SK-N-SH (cell line): ENCODE measurements around the gene ZFP36L1. TPM values are rescaled to one million over a fixed set of nuclear protein-coding genes. Genes with fewer than 3 reads are reported as not detected.

Experiments
- CTCF ChIA-PET: fragments of 300-600, 350-600 bp; formaldehyde crosslinking; extraction: SDS; loops from one replicate; lab custom pipeline; 2021; lab: Yijun Ruan, JAX
- POLR2A ChIA-PET: fragments of 350-600 bp; sonication (Branson Sonifier 250); formaldehyde crosslinking; extraction: SDS; loops from one replicate; lab custom pipeline; 2020; ENCODE audit warnings: antibody characterized with exemption, inconsistent platforms; lab: Yijun Ruan, JAX
- DNase-seq: peaks from one replicate; pipeline ENCODE4 v3.0.0; 2012
- H2AFZ ChIP-seq: fragments of 200-600 bp; sonication (generic); 2 replicates; pipeline ENCODE4 v1.8.1; 2016; ENCODE audit warnings: antibody characterized with exemption, mild to moderate bottlenecking, low read depth
- H3F3A ChIP-seq: fragments of 200-600 bp; sonication (generic); replicated peaks from 2 replicates; pipeline ENCODE3; 2016; ENCODE audit warnings: antibody characterized with exemption, mild to moderate bottlenecking; ENCODE audit not compliant: insufficient read depth
- H3K27ac ChIP-seq, 2 experiments: fragments of 200-500 bp in 1 of 2; fragments of 200-600 bp in 1 of 2; sonication (Bioruptor generic) in 1 of 2; sonication (generic), shearing (Covaris generic) in 1 of 2; 2 replicates each; pipeline versions ENCODE4 v1.5.1 to v1.6.1; 2014 to 2016; ENCODE audit warnings: low read depth in 2 of 2, inconsistent platforms in 1 of 2, low read length in 1 of 2, mild to moderate bottlenecking in 1 of 2, mixed read lengths in 1 of 2
- H3K27me3 ChIP-seq: fragments of 200-600 bp; sonication (generic), shearing (Covaris generic); 2 replicates; pipeline ENCODE4 v1.6.1; 2016; ENCODE audit warnings: mixed run types; ENCODE audit not compliant: insufficient read depth
- H3K36me3 ChIP-seq, 2 experiments: fragments of 200-500 bp in 1 of 2; fragments of 200-600 bp in 1 of 2; sonication (Bioruptor generic) in 1 of 2; sonication (generic) in 1 of 2; replicated peaks in 1 of 2; 2 replicates each; pipeline versions ENCODE3 to v1.5.1; 2014 to 2016; ENCODE audit warnings: low read length in 1 of 2, mild to moderate bottlenecking in 1 of 2; ENCODE audit not compliant: insufficient read depth in 2 of 2, control insufficient read depth in 1 of 2
- H3K4me1 ChIP-seq, 2 experiments: fragments of 200-500 bp in 1 of 2; fragments of 200-600 bp in 1 of 2; sonication (Bioruptor generic) in 1 of 2; sonication (generic), shearing (Covaris generic) in 1 of 2; 2 replicates each; pipeline versions ENCODE4 v1.5.1 to v1.6.1; 2014 to 2016; ENCODE audit warnings: low read depth in 1 of 2, low read length in 1 of 2, mixed run types in 1 of 2; ENCODE audit not compliant: insufficient read depth in 2 of 2, control insufficient read depth in 1 of 2
- H3K4me2 ChIP-seq: fragments of 200-600 bp; sonication (generic), shearing (Covaris generic); 2 replicates; pipeline ENCODE4 v1.6.1; 2017; ENCODE audit warnings: mixed run types
- H3K4me3 ChIP-seq, 2 experiments: fragments of 200-500 bp in 1 of 2; fragments of 200-600 bp in 1 of 2; sonication (Bioruptor generic) in 1 of 2; sonication (generic), shearing (Covaris generic) in 1 of 2; 2 replicates each; pipeline versions ENCODE4 v1.5.1 to v1.8.1; 2014 to 2016; ENCODE audit warnings: low read depth in 2 of 2, inconsistent platforms in 1 of 2, low read length in 1 of 2, mild to moderate bottlenecking in 1 of 2, mixed read lengths in 1 of 2, moderate library complexity in 1 of 2
- H3K79me2 ChIP-seq: fragments of 200-600 bp; sonication (generic); 2 replicates; pipeline ENCODE4 v1.8.1; 2017; ENCODE audit warnings: mild to moderate bottlenecking; ENCODE audit not compliant: insufficient read depth
- H3K9ac ChIP-seq: fragments of 200-600 bp; sonication (generic); 2 replicates; pipeline ENCODE4 v1.6.1; 2017; ENCODE audit warnings: mixed run types
- H3K9me2 ChIP-seq: fragments of 200-600 bp; sonication (generic); 2 replicates; pipeline ENCODE4 v1.6.1; 2017; ENCODE audit warnings: mixed run types
- H3K9me3 ChIP-seq: fragments of 200-600 bp; sonication (generic); 2 replicates; pipeline ENCODE4 v1.6.1; 2017; ENCODE audit warnings: mixed run types, mild to moderate bottlenecking, moderate library complexity
- H4K20me1 ChIP-seq: fragments of 200-600 bp; sonication (generic); 2 replicates; pipeline ENCODE4 v1.6.1; 2017; ENCODE audit warnings: mild to moderate bottlenecking, mixed run types; ENCODE audit not compliant: insufficient read depth
- CTCF ChIP-seq: fragments of 200-600 bp; sonication (generic); IDR thresholded peaks from 2 replicates; pipeline ENCODE4 v1.6.1; 2017; ENCODE audit warnings: antibody characterized with exemption, mild to moderate bottlenecking, moderate library complexity
- EZH2phosphoT487 ChIP-seq: fragments of 200-600 bp; sonication (generic); IDR thresholded peaks from 2 replicates; pipeline ENCODE4 v1.6.1; 2017; ENCODE audit warnings: low read depth, mixed run types, mild to moderate bottlenecking, antibody characterized with exemption, moderate library complexity, borderline replicate concordance
- GABPA ChIP-seq: IDR thresholded peaks from 2 replicates; pipeline ENCODE4 v1.4.0; 2012; ENCODE audit warnings: low read depth, mild to moderate bottlenecking
- GATA2 ChIP-seq: sonication (generic); formaldehyde crosslinking; IDR thresholded peaks from 2 replicates; pipeline ENCODE4 v1.5.0; 2020; ENCODE audit warnings: mild to moderate bottlenecking, missing genetic modification reagents
- IRF3 ChIP-seq: fragments of 150-350 bp; IDR thresholded peaks from 2 replicates; pipeline ENCODE4 v1.6.1; 2016; ENCODE audit warnings: mild to moderate bottlenecking, low read depth, low read length
- JUND ChIP-seq: IDR thresholded peaks from 2 replicates; pipeline ENCODE4 v1.4.0; 2012
- MEF2A ChIP-seq: IDR thresholded peaks from 2 replicates; pipeline ENCODE4 v1.4.0; 2012; ENCODE audit warnings: low read depth, borderline replicate concordance
- NFIC ChIP-seq: IDR thresholded peaks from 2 replicates; pipeline ENCODE4 v1.4.0; 2012; ENCODE audit warnings: borderline replicate concordance
- NRF1 ChIP-seq: IDR thresholded peaks from 2 replicates; pipeline ENCODE4 v1.6.1; 2012; ENCODE audit warnings: low read depth, mild to moderate bottlenecking, low read length
- PBX3 ChIP-seq: IDR thresholded peaks from 2 replicates; pipeline ENCODE4; 2012
- POLR2AphosphoS5 ChIP-seq: IDR thresholded peaks from 2 replicates; pipeline ENCODE4 v1.6.1; 2012; ENCODE audit warnings: low read depth, low read length
- RAD21 ChIP-seq: IDR thresholded peaks from 2 replicates; pipeline ENCODE4 v1.6.1; 2012; ENCODE audit warnings: mild to moderate bottlenecking, low read length
- RXRA ChIP-seq: IDR thresholded peaks from 2 replicates; pipeline ENCODE4 v1.4.0; 2012; ENCODE audit warnings: low read depth, mild to moderate bottlenecking, borderline replicate concordance
- SIN3A ChIP-seq: IDR thresholded peaks from 2 replicates; pipeline ENCODE4 v1.6.1; 2012; ENCODE audit warnings: low read depth, mild to moderate bottlenecking, low read length, moderate library complexity, borderline replicate concordance
- SMC3 ChIP-seq: IDR thresholded peaks from 2 replicates; pipeline ENCODE4 v1.6.1; 2012; ENCODE audit warnings: low read depth, low read length, improper control_type of control experiment
- TAF1 ChIP-seq: IDR thresholded peaks from 2 replicates; pipeline ENCODE4 v1.6.1; 2012; ENCODE audit warnings: low read depth, mild to moderate bottlenecking, low read length, moderate library complexity, borderline replicate concordance
- USF2 ChIP-seq: fragments of 150-350 bp; IDR thresholded peaks from 2 replicates; pipeline ENCODE4 v1.6.1; 2017; ENCODE audit warnings: antibody characterized with exemption, low read length, low read depth, borderline replicate concordance
- WGBS: methylation state at CpG from one replicate; pipeline ENCODE4 v1.1.6; 2017; ENCODE audit warnings: low lambda C conversion rate; 5-methylcytosine and 5-hydroxymethylcytosine counted together
- polyA plus RNA-seq, 3 experiments: library from polyadenylated mRNA; depleted of rRNA; stranded (reverse); fragments of >200 nt; gene quantifications; 2 replicates each; pipeline ENCODE4 v1.2.3, GENCODE V29; 2012

ZFP36L1 gene
- polyA plus RNA-seq, 1 of the 3 experiments (the other 2 are of a cell fraction): 16.5 TPM

- no peaks in the 10 kb centered on the region for H3K79me2 ChIP-seq
- no peak overlapping the region for H3K4me3 ChIP-seq
- no peak overlapping the region for H3K9ac ChIP-seq
- H3K36me3 ChIP-seq: no peaks in the 10 kb centered on the region
- H2AFZ ChIP-seq: no peak overlapping the region
- no peak overlapping the region for H3K27ac ChIP-seq
- H3K9me3 ChIP-seq: no peaks in the 10 kb centered on the region
- TF ChIP-seq PBX3 (no peak), USF2 (no peak), IRF3 (no peak), SMC3 (no peak), JUND (no peak), EZH2phosphoT487 (no peak), RXRA (no peak)
- TF ChIP-seq, all 33 proteins: peak for 0
- Histone ChIP-seq H4K20me1 (no peaks in the 10 kb centered on the region), H3K4me2 (no peak overlapping the region), H3K27me3 (no peaks in the 10 kb centered on the region), H3K9me2 (no peaks in the 10 kb centered on the region), H3K4me1 (peaks cover 0 to 5% of the 10 kb centered on the region in 2 experiments; a peak in 1 of 4 replicates), H3F3A (peaks cover 4% of the 10 kb centered on the region)
- 93% methylated on average over 8 of the region's 8 CpGs for WGBS
- CTCF ChIA-PET: interaction anchor here (0.8 to 15.3 kb wide), 12 partner anchors 7 to 891 kb away, joined by 3 to 232 read pairs (median 10); no protein-coding TSS in a partner anchor
- DNase-seq: no peak
- POLR2A ChIA-PET: no interaction called here
Observed at GRCh38 chr14:68823434-68824206, 30.8 kb upstream of the ZFP36L1 start.

- WGBS: 94% methylated on average over 4 of the region's 4 CpGs
- DNase-seq: no peak
Observed at GRCh38 chr14:68822926-68823325, 30.1 kb upstream of the ZFP36L1 start.

More at GRCh38 chr14:68822926-68823325, 30.1 kb upstream of the ZFP36L1 start:
- Histone ChIP-seq H4K20me1 (no peaks in the 10 kb centered on the region), H3F3A (peaks cover 4% of the 10 kb centered on the region), H3K4me2 (no peak overlapping the region), H3K9me2 (no peaks in the 10 kb centered on the region), H3K36me3 (no peaks in the 10 kb centered on the region), H3K4me3 (no peak overlapping the region), H3K9me3 (no peaks in the 10 kb centered on the region), H2AFZ (no peak overlapping the region), H3K79me2 (no peaks in the 10 kb centered on the region), H3K9ac (no peak overlapping the region), H3K27ac (no peak overlapping the region), H3K27me3 (no peaks in the 10 kb centered on the region), H3K4me1 (peaks cover 0 to 5% of the 10 kb centered on the region in 2 experiments; a peak in 1 of 4 replicates)
- ChIA-PET CTCF (interaction anchor here (2.3 to 15.3 kb wide), 4 partner anchors 14 to 878 kb away, joined by 12 to 232 read pairs (median 19); no protein-coding TSS in a partner anchor), POLR2A (no interaction called here)
- TF ChIP-seq RAD21 (no peak), SIN3A (no peak), RXRA (no peak), TAF1 (no peak), IRF3 (no peak), NRF1 (no peak), NFIC (no peak), GATA2 (CRISPR knock-in tag) (no peak), POLR2AphosphoS5 (no peak), GABPA (no peak), MEF2A (no peak), EZH2phosphoT487 (no peak), JUND (no peak), CTCF (no peak)
